ENCODE results near the gene MUC4.

- TF ChIP-seq POLR2A (IDR thresholded peaks at IDR 0.05; ENCODE audit: low read depth, low read length) (no peak), POLR2AphosphoS5 (IDR thresholded peaks at IDR 0.05; ENCODE audit: low read depth, low read length) (no peak)
These were observed 51.2 kb downstream of the MUC4 start for GRCh38 chr3:195760345-195761122.

Data from GM12892 (cell line).